D721Med (cell line): ENCODE data around the gene SORCS2.

Experiments used
- DNase-seq: peaks from one replicate; pipeline ENCODE4 v3.0.0; 2011; ENCODE audit warnings: low spot score; ENCODE audit not compliant: insufficient read length
- FAIRE-seq: peaks from 2 replicates; lab custom pipeline; 2011; peaks lifted over from hg19 to GRCh38; lab: Jason Lieb, UNC
- CTCF ChIP-seq: IDR thresholded peaks from 2 replicates; pipeline ENCODE4 v1.5.1; 2012; ENCODE audit warnings: mild to moderate bottlenecking, control low read depth; ENCODE audit not compliant: insufficient read depth; ENCODE audit errors: missing control alignments

Gene SORCS2

GRCh38 chr4:7168106-7168505 lies 24.2 kb upstream of the SORCS2 start:
- no peak for TF ChIP-seq CTCF
- FAIRE-seq (no peak), DNase-seq (no peak)

- no peak for TF ChIP-seq CTCF
- DNase-seq (no peak), FAIRE-seq (no peak)
Observed at GRCh38 chr4:7169134-7169533, 23.2 kb upstream of the SORCS2 start.

GRCh38 chr4:7170012-7170411 lies 22.3 kb upstream of the SORCS2 start:
- no peak for FAIRE-seq
- TF ChIP-seq CTCF = no peak

GRCh38 chr4:7171191-7171900 lies 21.0 kb upstream of the SORCS2 start:
- DNase-seq = no peak
- TF ChIP-seq CTCF = no peak
- FAIRE-seq = no peak

More at GRCh38 chr4:7170012-7170411, 22.3 kb upstream of the SORCS2 start:
- DNase-seq = no peak

GRCh38 chr4:7172508-7172907 lies 19.8 kb upstream of the SORCS2 start:
- no peak for FAIRE-seq

GRCh38 chr4:7172946-7173345 lies 19.4 kb upstream of the SORCS2 start:
- no peak for DNase-seq
- no peak for FAIRE-seq
- no peak for TF ChIP-seq CTCF

More at GRCh38 chr4:7172508-7172907, 19.8 kb upstream of the SORCS2 start:
- no peak for DNase-seq
- no peak for TF ChIP-seq CTCF

- DNase-seq (no peak), FAIRE-seq (no peak)
- TF ChIP-seq CTCF = no peak
Observed at GRCh38 chr4:7173841-7174449, 18.4 kb upstream of the SORCS2 start.
